Skin of body (tissue), 2 donors: ENCODE data around the gene CACNA2D3. TPM values are rescaled to one million over a fixed set of nuclear protein-coding genes. Genes with fewer than 3 reads are reported as not detected.
"Not testable (repeated sequence)": the region's sequence is repeated elsewhere in the genome, so short reads cannot be mapped to it uniquely, and the experiment has no call there.

Source experiments
- DNase-seq: peaks from one replicate; lab custom pipeline; 2025; lab: John Stamatoyannopoulos, UW
- total RNA-seq: library from RNA; depleted of rRNA; stranded (reverse); fragments of >200 nt; gene quantifications from one replicate; pipeline ENCODE4 v1.2.3, GENCODE V29; 2014

The CACNA2D3 gene
- total RNA-seq, 1 donor from 2014 or later, result 1.2 TPM

GRCh38 chr3:54951405-54951804, 829.1 kb downstream of the CACNA2D3 start:
- peak; percentile 35 for DNase-seq

GRCh38 chr3:54954022-54954421, 831.7 kb downstream of the CACNA2D3 start:
- no peak for DNase-seq

GRCh38 chr3:54954521-54954920, 832.2 kb downstream of the CACNA2D3 start:
- DNase-seq, result no peak

- DNase-seq, result no peak
Observed at GRCh38 chr3:54955496-54955895, 833.1 kb downstream of the CACNA2D3 start.

GRCh38 chr3:54955941-54956340, 833.6 kb downstream of the CACNA2D3 start:
- no peak for DNase-seq

- no peak for DNase-seq
Observed at GRCh38 chr3:54957711-54958110, 835.4 kb downstream of the CACNA2D3 start.

GRCh38 chr3:54960082-54960481, 837.7 kb downstream of the CACNA2D3 start:
- DNase-seq, result no peak

- DNase-seq, result peak; percentile 27
Observed at GRCh38 chr3:54960701-54961100, 838.3 kb downstream of the CACNA2D3 start.

- DNase-seq, result no peak
Observed at GRCh38 chr3:54962200-54962599, 839.8 kb downstream of the CACNA2D3 start.

- DNase-seq, result no peak
Observed at GRCh38 chr3:54963641-54964040, 841.3 kb downstream of the CACNA2D3 start.

GRCh38 chr3:54964081-54964480, 841.7 kb downstream of the CACNA2D3 start:
- no peak for DNase-seq

GRCh38 chr3:54965746-54966145, 843.4 kb downstream of the CACNA2D3 start:
- DNase-seq, result no peak

GRCh38 chr3:54966979-54967378, 844.6 kb downstream of the CACNA2D3 start:
- DNase-seq, result no peak

GRCh38 chr3:54967731-54968161, 845.4 kb downstream of the CACNA2D3 start:
- DNase-seq, result no peak

- no peak for DNase-seq
Observed at GRCh38 chr3:54968546-54969172, 846.3 kb downstream of the CACNA2D3 start.

GRCh38 chr3:54969652-54970051, 847.3 kb downstream of the CACNA2D3 start:
- no peak for DNase-seq

- DNase-seq, result no peak
Observed at GRCh38 chr3:54970895-54971294, 848.5 kb downstream of the CACNA2D3 start.

- DNase-seq, result no peak
Observed at GRCh38 chr3:54977439-54977838, 855.1 kb downstream of the CACNA2D3 start.

GRCh38 chr3:54977946-54978345, 855.6 kb downstream of the CACNA2D3 start:
- not testable (repeated sequence) for DNase-seq

GRCh38 chr3:54982807-54983206, 860.5 kb downstream of the CACNA2D3 start:
- no peak for DNase-seq

- no peak for DNase-seq
Observed at GRCh38 chr3:54983266-54984099, 861.1 kb downstream of the CACNA2D3 start.

- DNase-seq, result no peak
Observed at GRCh38 chr3:54985856-54986255, 863.5 kb downstream of the CACNA2D3 start.

- DNase-seq, result no peak
Observed at GRCh38 chr3:54986294-54986693, 863.9 kb downstream of the CACNA2D3 start.
